Non-pigmented ciliary epithelial cell (primary cell): Measurements from ENCODE around the gene TECTA.
"Not testable (repeated sequence)": the region's sequence is repeated elsewhere in the genome, so short reads cannot be mapped to it uniquely, and the experiment has no call there.

Experiments
- DNase-seq: peaks from one replicate; pipeline ENCODE4 v3.0.0-alpha.2; 2010; ENCODE audit warnings: low read depth

TECTA gene

GRCh38 chr11:121090145-121090721 lies 10.8 kb upstream of the TECTA start:
- DNase-seq = no peak

GRCh38 chr11:121091492-121092152 lies 9.4 kb upstream of the TECTA start:
- DNase-seq = no peak

GRCh38 chr11:121095561-121095960 lies 5.5 kb upstream of the TECTA start:
- no peak for DNase-seq

DNA sequence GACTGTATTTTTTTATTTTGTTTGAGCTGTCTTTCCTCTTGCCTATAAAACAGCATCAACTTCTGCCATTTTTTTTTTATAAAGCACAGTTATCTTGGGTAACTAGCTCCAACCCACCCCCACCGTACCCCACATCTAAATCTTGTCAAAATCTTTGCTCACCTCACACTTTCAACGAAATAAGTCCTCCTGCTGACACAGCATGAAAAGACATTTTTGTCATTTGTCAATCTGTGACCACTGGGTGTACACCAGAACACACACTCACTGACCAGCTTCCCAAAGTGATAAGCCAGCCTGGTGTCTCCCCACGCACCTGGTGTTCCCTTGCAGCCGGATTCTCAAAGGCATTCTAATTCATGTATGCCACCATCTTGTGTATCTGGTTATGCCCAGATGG lies 1.7 kb upstream of the TECTA start:
- no peak for DNase-seq

GRCh38 chr11:121099885-121100284 lies 1.2 kb upstream of the TECTA start:
- DNase-seq = no peak

DNA sequence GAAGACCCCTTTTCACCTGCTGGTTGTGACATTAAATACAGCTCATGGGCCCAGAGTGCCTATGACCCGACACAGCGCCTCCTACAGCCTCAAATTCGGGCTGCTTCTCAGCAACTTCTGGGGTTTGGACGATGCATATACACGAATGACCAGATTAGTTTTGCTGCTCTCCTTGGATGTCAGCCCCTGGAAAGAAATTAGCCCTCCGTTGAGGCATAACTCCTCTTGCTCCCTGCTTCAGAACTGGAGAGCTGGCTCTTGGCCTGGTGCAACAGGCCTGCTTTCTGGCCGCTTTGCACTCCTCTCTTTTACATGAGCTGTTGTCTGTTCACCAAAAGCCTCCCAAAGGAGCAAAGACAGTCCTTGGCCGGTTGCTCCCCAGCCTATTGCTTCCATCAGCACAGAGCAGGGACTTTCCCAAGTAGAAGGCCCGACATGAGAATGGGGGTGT lies 3.3 kb downstream of the TECTA start:
- DNase-seq = no peak

DNA sequence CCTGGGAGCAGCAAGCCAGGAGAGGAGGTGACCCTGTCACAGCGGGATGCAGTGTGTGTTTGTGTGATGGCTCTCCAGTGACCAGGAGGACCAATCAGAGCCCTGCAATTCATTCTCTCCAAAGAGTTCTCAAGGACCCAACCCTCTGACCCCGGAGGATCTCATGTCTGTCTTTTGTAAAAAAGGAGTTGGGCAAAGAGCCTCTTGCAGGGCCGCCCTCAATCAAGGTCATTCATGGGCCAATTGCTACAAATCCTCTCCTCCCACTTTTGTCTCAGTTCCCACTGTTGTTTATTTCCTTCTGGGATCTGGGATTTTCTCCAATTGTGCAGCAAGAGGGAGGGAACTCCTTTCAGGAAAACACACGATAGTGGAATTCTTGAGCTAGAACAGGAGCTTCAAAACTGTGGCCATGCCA lies 4.0 kb downstream of the TECTA start:
- DNase-seq = no peak

DNA sequence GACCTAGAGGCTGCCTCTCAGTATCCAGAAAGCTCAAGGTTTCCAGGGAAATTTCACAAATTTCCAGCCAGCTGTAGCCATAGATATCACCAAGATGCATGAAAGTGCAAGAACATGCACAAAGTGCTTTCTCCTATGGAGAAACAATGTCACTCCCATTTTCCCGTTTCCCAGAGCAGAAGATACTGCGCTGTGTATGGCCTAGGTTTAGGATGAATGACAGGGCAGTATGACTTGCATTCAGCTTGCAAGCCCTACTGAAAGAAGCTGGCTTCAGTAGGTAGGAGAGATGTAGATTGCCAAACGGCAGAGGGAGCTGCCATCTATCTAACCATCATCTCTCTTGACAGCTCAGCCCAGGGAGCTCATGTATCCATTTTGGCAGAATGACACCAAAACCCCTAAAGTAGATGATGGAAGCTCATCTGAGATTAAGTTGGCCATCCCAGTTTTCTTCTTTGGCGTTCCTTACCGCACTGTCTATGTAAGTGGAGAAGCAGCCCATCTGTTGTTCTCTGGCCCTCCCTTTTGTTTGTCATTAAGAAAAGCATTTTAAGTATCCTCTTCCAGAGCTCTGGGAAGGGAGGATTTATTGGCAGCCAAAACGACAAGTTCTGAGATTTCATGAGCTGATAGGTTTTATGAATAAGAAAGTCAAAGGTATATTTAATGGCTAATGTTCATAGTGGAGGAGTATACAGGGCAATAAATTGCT lies 4.6 kb downstream of the TECTA start:
- DNase-seq = no peak

DNA sequence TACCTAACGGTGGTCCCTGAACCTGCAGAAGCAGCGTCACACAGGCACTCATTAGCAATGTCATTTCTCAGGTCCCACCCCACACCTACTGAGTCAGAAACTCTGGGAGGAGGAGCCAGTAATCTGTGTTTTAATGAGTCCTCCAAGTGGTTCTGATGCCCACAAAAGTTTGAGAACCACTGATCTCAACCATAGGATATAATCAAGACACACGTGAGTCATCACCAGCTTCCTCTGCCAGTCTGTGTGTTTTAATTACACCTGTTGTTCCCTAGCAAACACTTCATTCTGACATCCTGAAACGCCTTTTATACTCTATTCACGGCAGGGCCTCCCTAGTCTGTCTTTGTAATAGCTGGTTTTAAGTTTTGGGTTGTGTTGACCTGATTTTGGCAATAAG lies 5.8 kb downstream of the TECTA start:
- DNase-seq = no peak

DNA sequence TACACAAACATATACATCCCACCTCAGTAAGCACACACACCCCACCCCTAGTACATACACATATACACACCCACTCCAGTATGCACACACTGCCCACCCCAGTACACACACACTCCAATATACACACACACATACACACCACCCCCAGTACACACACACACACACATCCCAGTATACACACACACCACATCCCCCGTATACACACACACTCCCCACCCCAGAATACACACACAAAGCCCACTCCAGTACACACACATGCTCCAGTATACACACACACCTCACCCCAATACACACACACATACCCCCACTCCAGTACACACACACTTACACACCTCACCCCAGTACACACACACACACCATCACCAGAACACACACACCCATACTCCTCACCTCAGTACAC lies 7.4 kb downstream of the TECTA start:
- no peak for DNase-seq

DNA sequence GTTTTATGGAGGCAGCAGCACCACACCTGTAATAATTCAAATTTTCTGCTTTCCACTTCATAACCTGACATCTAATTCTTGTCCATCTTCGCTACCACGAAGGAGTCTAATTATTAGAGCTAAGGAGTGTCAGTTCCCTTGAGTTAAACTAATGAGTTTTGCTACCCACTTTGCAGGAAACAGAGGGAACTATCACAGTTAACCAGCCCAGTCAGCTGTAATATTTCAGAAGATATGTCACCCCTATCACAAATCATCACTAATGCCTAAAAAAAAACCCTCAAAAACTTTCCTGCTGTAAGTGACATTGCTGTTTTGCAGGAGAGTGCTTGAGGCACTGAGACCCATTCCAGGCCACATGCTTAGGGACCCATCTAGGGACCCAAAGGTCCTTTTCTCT lies 8.4 kb downstream of the TECTA start:
- DNase-seq = no peak

DNA sequence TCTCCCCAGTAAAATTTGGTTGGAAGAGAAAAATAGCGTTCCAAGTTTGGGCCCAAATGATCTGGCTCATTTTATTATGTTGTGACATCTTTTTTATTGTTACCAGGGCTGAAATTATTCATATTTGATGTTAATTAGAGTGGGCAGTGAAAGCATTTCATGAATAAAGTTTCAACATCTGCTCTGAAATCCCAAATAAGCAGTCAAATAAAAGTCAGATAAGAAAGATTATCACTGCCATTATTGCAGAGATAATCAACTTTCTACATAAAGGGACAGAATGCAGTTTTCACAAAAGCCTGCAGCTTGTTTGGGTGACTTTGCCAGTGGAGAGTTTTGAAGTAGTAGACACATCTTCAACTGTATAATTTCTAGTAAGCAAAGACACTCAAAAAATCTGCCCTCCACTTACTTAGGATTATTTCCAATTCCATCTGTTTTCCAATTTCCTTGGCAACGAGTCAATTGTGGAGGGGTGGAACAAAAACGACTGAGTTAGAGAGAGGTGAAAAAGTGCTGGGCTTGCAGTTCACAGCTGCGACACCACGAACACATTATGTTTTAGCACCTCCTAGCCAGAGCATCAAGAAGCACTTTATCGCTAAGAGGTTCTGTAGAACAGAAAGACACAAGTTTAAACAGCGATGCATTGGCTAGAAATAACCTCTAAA lies 9.0 kb downstream of the TECTA start:
- no peak for DNase-seq

GRCh38 chr11:121110871-121111724 lies 10.1 kb downstream of the TECTA start:
- DNase-seq = no peak

GRCh38 chr11:121112498-121113455 lies 11.7 kb downstream of the TECTA start:
- peak; percentile 34 for DNase-seq

- no peak for DNase-seq
Measured at GRCh38 chr11:121113611-121114010, 12.6 kb downstream of the TECTA start.

DNA sequence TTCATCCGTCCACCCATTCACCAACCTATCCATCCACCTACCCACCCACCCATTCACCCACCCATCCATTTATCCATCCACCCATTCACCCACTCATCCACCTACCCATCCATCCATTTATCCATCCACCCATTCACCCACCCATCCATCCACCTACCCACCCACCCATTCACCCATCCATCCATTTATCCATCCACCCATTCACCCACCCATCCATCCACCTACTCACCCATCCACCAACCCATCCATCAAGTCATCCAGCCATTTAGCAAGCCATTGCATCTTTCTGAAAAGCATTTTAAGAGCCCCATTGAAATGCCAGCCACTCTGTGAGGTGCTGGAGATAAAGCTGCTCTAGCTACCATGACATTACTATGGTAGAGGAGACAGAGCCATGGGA lies 14.0 kb downstream of the TECTA start:
- DNase-seq = not testable (repeated sequence)

- DNase-seq = no peak
Measured at GRCh38 chr11:121117788-121118187, 16.7 kb downstream of the TECTA start.

DNA sequence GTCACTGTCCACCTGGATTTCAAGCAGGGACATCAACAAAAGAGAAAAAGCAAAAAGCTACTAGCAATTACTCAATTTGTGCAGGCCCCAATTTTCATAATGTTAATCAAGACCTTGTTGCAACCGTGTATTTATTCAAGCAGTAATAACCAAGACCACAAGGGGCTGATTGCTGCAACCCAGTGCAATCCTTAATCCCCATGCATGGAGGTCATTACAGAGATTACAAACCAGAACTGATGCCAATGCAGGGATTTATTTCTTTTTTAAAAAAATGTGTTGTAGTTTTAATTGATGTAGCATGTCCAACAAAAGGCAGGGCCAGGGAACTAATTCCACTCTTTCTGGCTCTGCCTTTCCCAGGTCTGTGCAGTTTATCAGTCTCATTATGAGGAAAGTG lies 18.4 kb downstream of the TECTA start:
- no peak for DNase-seq

DNA sequence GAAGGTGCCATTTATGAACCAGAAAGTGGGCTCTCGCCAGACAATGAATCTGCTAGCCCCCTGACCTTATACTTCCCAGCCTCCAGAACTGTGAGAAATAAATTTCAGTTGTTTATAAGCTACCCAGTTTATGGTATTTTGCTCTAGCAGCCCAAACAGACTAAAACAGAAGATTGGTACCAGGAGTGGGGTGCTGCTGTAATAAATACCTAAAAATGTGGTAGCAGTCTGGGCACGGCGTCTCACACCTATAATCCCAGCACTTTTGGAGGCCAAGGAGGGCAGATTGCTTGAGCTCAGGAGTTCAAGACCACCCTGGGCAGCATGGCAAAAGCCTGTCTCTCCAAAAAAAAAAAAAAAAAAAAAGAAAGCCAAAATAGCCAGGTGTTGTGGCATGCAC lies 21.3 kb downstream of the TECTA start:
- no peak for DNase-seq

DNA sequence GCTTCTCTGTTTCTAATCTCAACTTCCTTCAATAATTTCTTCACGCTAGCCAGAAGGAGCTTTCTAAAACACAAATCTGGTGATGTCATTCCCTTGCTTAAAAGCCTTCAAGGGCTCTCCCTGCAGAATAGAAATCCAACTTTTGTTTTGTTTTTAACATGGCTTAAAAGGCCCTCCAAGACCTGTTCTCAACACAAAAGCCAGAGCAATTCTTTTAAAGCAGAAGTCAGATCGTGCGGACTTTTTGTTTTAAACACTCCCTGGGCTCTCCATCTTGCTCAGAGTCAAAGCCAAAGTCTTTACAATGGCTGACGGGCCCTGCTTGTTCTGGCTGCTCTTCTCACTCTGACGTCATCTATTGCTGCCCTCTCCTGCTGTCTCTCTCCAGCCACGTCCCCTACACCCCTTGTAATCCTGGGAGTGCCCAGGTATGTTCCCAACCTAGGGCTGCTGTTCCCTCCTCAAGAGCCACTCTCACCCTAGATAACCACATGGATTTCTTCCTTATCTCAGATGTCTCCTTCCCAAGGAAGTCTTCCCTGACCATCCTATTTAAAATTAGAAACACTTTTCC lies 22.5 kb downstream of the TECTA start:
- DNase-seq = no peak
